HG02763 (cell line): ENCODE data around the gene GIN1.
"Not testable (repeated sequence)": the region's sequence is repeated elsewhere in the genome, so short reads cannot be mapped to it uniquely, and the experiment has no call there.

Source experiments
- ATAC-seq: cut with Tn5 transposase; IDR thresholded peaks from one replicate; pipeline ENCODE4 v1.9.1; 2021; ENCODE audit warnings: mild to moderate bottlenecking, moderate library complexity; ENCODE audit not compliant: unreplicated experiment

GIN1 gene

DNA sequence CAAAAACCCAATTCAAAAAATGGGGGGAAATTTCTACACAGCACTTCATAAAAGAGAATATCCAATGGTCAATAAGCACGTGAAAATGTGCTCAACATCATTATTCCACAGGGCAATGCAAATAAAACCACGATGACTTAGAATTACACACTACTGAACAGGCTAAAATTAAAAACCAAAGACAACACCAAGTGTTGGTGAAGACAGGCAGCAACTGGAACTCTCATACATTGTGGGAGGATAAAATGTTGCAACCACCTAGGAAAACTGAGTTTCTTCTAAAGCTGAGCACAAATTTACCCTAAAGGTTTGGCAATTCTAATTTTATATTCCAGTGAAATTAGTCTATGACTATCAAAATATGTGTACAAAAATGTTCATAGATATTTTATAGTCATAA lies 9.5 kb downstream of the GIN1 start:
- ATAC-seq, result no peak

DNA sequence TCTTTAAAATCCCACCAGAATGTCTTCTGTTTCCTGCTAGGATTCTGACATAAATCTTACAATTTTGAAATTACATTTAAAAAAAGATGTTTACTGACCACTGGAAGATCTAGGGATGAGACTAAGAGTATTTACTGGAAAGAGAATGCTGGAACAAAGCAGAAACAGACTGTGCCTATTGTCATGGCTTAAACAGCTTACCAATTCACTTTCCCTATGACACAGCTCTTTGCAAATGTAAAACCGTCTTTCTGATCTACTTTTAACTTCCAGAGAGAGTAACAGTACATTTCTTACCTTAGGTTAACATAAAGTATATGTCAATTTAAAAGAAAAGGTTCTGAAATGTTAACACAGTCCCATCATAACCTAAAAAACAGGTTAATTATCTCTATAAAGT lies 10.7 kb downstream of the GIN1 start:
- no peak for ATAC-seq

DNA sequence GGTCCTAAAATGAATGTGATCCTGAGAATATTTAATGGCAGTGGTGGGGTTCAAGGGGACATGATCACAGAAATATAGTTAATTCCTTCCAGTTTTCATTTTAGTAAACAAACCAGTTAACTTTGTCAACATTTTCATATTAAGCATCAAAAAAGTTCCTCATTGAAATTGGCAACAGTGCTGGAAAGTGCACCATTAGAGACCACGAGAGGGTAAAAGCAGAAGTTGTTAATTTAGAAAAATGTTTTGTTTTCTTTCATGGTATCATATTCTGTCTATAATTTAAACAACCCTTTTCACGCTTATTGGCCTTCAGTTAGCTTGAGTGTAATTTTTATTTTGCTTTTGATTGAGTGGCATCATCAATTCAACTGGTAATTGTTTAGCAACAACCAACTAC lies 11.9 kb downstream of the GIN1 start:
- ATAC-seq, result no peak

DNA sequence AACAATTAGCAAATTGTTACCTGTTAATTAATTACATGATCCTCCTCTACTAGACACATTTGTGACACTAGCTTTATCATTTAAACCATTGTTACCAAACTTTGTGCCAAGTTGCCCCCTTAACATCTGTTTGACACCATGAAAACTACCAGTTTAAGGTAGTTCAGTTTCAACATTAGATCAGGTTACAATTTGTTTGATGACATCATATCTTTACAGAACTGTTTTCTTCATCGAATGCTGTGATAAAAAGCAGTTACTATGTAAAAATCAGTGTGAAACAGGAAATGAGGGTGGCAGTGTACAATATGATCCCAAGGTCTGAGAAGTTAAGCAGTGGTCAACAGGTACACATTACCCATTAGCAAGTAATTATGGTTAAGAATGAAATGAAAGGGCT lies 17.7 kb downstream of the GIN1 start:
- ATAC-seq, result no peak

DNA sequence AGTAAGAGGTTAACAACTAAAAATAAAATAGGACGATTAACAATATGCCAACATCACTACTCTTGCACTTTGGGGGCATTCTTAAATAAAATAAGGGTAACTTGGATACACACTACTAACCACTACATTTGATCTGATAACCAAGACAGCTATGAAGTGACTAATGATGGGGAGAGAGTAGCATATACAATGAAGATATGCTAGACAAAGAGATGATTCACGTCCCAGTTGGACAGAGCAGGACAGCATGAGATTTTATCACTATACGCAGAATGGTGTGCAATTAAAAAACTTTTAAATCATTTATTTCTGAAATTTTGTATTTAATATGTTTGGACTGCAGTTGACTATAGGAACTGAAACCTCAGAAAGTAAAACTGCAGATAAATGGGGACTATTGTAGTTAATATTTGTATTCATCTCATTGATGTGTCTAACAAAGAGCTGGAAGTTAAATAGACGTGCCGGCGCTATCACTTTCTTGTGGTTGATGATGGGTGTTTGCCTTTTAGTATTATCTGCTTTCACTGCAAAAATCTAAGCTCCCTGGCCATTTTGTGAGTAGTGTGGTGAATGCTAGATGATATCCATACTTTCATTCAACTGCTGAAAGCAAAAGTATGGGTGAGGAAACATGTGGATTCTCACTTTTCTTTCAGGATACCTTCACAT lies 18.7 kb downstream of the GIN1 start:
- no peak for ATAC-seq

DNA sequence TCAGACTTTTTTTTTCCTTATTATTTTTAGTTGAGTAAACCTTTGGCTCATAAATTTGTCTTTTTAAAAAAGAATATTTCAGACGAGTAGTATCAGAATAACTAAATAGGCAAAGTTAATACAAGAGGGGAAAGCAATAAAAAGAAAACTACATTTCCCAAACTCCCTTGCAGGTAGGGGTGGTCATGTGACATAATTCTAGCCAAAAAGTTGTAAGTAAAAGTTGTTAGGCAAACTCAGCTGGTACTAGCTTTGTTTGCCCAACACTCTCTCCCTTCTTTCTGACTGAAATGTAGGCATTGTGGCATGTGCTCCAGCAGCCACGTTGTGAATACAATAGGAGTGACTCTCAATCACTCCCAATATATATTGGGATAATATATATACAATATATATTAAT lies 20.9 kb downstream of the GIN1 start:
- ATAC-seq, result no peak

DNA sequence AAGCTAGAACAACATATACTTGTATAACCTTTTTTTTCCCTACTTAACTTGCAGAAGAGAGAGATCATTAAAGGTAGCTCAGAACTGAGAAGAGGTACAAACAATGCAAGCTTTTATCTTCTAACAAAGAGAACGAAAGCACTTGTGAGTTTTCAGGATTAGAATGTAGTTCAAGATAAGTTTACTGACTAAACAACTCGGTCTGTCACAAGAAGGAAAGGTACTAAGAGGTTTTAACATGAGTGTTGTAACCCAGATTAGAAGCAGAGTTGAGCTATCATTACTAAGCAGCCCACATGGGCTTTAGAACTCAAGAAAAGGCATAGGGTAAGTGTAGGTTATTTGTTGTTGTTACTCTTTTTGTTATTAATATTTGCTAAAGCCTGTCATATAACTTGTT lies 25.2 kb downstream of the GIN1 start:
- ATAC-seq, result no peak

DNA sequence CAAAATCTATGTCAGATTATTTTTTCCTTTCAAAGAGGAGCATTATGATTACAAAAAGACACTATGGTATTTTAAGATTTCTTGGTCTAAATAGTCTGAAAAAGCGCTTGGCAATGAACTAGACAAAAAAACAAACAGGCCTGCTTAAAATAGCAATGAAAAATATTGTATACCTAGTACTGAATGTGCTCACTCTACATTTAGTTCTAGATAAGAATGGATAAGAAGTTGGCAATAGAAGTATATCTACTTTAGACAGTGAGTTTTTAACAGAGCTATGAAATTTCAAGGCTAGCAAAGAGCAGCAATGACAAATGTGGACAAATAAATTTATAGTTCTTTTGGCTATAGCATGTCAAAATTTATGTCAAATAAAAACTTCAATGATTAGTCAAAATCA lies 26.2 kb downstream of the GIN1 start:
- no peak for ATAC-seq

DNA sequence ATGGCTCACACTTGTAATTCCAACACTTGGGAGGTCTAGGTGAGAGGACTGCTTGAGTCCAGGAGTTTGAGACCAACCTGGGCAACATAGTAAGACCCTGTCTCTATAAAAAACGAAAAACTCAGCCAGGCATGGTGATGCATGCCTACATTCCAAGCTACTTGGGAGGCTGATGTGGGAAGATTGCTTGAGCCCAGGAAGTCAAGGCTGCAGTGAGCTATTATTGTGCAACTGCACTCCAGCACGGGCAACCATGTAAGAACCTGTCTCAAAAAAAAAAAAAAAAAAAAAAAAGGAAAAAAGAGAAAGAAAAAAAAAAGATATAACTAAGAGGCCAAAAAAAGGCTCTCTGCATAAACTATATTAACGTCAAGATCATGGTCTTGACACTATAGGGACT lies 27.3 kb downstream of the GIN1 start:
- ATAC-seq, result no peak

DNA sequence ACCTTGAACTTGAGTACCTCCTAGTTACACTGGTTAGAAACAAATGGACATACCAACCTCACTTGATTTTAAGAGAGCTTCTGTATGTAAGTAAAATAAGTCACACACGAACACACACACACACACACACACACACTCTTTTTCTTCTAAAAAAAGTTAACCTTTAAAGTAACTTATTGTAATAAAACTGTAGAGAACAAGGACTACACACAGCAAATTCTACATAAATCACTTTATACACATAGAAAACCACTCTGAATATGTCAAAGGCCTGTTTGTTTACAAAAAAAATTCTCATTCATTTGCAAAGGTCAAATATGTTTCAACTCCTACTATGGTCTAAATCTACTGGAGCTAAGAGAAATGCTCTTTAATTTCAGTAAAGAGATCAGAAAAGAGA lies 29.1 kb downstream of the GIN1 start:
- no peak for ATAC-seq

DNA sequence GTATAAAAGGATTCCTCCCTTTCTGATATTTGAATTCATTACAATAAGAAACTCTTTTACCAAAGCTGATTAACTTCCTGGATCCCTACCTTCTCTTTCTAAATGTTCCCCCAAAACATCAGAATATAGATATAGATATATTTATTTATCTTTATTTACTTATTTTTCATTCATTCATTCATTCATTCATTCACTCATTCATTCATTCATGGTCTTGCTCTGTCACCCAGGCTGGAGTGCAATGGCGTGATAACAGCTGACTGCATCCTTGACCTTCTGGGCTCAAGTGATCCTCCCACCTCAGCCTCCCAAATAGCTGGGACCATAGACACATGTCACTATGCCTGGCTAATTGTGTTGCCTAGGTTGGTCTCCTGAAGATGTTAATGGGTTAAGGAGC lies 30.7 kb downstream of the GIN1 start:
- ATAC-seq, result no peak

DNA sequence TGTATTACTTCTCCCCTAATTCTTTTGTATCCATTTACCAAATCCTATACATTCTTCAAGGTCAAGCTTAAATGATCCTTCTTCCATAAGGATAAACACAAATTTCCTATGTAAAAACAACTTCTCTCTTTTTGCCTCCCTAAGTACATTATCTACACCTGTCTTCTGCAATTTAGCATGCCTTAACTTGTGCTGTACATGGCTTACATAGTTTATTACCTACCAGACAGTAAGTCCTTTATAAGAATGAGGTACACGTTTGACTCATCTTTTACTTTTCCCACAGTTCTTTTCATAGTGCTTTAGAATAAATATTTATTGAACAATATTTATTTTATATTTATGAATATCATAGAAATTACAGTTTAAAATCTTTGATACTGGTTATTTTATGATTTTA lies 33.4 kb downstream of the GIN1 start:
- no peak for ATAC-seq

DNA sequence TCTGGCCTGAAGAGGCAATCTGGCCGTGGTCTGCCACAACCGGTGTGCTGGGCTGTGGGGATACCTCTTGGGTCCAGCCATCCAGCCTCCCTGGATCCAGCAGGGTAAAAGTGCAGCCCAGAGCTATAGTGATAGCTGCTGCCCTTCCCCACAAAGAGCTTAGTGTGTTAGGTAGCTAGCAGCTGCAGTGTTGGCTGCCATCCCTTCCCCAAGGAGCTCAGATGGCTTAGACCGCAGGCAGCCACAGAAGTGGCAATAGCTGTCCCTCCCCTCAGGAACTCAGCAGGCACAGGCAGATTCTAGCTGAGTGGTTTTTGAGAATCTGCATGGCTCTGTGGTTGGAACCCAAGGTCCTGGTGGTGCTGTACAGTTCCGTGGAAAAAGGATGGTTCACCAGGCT lies 40.1 kb downstream of the GIN1 start:
- ATAC-seq, result no peak

DNA sequence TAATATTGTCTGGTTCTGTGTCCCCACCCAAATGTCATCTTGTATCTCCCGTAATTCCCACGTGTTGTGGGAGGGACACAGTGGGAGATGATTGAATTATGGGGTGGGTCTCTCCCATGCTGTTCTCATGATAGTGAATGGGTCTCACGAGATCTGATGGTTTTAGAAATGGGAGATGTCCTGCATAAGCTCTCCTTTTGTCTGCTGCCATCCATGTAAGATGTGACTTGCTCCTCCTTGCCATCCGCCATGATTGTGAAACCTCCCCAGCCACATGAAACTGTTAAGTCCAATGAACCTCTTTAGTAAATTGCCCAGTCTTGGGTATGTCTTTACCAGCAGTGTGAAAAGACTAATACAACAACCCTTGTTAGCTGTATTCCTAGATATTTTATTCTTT lies 44.5 kb downstream of the GIN1 start:
- ATAC-seq, result no peak

DNA sequence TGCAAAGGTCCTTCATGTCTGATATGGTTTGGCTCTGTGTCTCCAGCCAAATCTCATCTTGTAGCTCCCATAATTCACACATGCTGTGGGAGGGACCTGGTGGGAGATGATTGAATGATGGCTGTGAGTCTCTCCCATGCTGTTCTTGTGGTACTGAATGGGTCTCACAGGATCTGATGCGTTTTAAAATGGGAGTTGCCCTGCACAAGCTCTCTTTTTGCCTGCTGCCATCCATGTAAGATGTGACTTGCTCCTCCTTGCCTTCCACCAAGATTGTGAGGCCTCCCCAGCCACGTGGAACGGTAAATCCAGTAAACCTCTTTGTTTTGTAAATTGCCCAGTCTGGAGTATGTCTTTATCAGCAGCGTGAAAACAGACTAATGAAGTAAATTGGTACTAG lies 46.4 kb downstream of the GIN1 start:
- not testable (repeated sequence) for ATAC-seq

DNA sequence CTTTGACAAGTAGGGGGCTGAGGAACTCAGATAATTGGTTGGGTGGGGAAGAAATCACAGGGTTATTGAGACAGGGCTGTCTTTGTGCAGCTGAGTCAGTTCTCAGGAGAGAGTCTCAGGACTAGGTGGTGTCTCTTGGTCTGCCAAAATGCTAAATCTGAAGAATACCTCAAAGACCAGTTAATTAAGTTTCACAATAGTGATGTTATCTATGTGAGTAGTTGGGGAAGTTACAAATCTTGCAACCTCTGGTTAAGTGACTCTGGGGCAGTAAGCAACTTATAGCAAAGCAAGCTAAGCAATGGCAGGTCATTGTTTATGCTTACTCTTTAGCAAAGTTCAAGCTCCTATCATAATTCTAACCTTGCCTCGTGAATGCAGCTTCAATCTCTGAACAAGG lies 53.6 kb downstream of the GIN1 start:
- no peak for ATAC-seq

DNA sequence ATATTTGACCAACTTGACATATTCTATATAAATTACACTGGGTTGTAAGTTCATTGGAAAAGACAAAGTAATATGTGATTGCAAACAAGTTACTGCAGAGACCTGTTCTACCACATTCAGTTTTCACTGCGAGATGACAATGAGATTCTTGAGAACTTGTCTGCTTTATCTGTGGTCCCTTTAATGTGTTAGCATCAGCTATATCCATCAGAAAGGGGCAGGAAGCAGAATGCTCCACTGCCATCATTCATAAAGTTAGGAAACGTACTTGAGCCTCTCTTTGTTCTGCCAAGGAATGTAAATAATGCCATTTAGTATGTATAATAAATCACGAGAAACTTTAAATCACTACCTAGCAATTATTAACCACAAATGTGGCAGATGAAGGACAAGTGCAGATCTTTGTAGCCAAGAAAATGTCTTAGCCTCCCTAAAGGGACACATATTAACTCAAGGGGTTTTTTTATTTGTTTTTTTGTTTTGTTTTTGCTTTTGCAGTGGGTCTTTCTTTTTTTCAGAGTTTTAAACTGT lies 59.4 kb downstream of the GIN1 start:
- no peak for ATAC-seq

DNA sequence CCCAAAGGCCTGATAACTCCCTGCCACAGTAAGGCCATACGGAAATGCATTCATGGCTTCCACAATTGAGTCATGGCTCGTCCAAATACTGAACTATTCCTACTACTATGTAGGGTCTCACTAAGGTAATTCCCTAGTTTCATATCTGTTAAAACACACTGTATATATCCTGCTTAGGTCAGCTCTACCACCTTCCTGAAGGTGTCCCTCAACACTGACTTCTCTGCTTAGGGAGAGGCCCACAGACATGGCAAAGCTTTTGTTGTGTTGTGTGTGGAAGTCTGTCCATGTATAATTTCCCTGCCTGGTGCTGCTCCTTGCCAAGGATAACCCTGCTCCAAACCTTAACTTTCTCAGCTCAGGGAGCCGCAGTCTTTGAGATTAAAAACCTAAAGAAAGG lies 60.4 kb downstream of the GIN1 start:
- no peak for ATAC-seq

DNA sequence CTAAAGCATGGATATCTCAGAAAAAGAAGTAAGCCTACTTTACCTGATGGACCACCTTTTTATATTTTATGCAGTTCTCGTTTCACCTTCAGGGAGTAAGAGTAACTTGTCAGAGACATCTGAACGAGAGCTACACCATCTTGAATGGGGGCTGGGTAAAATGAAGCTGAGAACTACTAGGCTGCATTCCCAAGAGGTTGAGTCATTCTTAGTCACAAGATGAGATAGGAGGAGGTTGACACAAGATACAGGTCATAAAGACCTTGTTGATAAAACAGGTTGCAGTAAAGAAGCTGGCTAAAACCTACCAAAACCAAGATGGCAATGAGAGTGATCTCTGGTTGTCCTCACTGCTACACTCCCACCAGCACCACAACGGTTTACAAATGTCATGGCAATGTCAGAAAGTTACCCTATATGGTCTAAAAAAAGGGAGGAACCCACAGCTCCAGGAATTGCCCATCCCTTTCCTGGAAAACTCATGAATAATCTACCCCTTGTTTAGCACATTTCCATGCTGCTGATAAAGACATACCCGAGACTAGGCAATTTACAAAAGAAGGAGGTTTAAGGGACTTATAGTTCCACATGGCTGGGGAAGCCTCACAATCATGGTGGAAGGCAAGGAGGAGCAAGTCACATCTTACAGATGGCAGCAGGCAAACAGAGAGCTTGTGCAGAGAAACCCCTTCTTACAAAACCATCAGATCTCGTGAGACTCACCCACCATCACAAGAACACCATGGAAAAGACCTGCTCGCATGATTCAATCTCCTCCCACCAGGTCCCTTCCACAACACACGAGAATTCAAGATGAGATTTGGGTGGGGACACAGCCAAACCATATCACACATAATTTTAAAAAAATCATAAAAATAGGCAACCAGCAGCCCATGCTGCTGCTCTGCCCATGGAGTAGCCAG lies 62.5 kb downstream of the GIN1 start:
- no peak for ATAC-seq

DNA sequence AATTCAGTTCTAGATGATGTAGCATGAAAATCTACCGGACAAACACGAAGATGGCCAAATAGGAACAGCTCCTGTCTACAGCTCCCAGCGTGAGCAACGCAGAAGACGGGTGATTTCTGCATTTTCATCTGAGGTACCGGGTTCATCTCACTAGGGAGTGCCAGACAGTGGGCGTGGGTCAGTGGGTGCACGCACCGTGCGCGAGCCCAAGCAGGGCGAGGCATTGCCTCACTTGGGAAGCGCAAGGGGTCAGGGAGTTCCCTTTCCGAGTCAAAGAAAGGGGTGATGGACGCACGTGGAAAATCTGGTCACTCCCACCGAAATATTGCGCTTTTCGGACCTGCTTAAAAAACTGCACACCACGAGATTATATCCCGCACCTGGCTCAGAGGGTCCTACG lies 73.2 kb downstream of the GIN1 start:
- not testable (repeated sequence) for ATAC-seq

DNA sequence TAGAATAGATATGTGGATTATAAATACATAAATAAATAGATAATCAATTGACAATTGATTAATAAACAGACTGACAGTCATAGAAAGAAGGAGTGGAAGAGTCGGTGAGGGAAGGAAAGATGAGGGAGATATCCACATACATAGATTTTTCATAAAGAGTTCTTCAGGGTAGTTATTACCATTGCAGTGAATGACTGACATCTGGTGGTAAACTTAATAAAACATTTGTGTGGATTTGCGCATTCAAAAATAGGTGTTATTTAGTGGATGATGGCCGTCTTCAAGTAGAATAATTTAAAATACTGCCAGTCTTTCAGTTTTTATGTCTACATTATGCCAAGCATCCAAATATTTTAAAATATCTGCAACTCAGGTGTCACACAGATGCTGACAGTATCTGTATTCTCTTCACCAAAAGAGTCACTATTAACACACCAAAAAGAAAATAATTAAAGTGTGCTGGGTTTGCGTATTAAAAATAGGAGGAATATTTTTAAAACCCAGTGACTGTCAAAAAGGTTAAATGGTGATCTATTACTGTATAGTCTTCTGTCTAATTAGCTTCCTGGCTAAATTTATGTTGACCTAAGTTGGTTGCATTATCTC lies 78.8 kb downstream of the GIN1 start:
- ATAC-seq, result no peak
